ENCODE results near the gene NOL11. TPM values are rescaled to one million over a fixed set of nuclear protein-coding genes. Genes with fewer than 3 reads are reported as not detected.
A peak's percentile ranks its signal among the peaks of the same experiment; 100 is the strongest.

Gene NOL11
- total RNA-seq, 1 donor, result 29.0 TPM

GRCh38 chr17:67785122-67785477 is 67.4 kb downstream of the NOL11 start:
- Histone ChIP-seq H2AFZ (ENCODE audit: low read length) (no peak overlapping the region), H3K4me2 (ENCODE audit: insufficient read depth, low read length) (no peak overlapping the region), H3K4me1 (ENCODE audit: insufficient read depth, low read length) (no peaks in the 10 kb centered on the region), H3K27ac (ENCODE audit: low read depth, low read length) (no peak overlapping the region), H4K20me1 (ENCODE audit: insufficient read depth, low read length) (no peaks in the 10 kb centered on the region), H3K9me3 (ENCODE audit: low read depth, low read length) (no peaks in the 10 kb centered on the region), H3K27me3 (ENCODE audit: insufficient read depth, low read length) (no peaks in the 10 kb centered on the region), H3K79me2 (ENCODE audit: insufficient read depth, low read length) (no peaks in the 10 kb centered on the region), H3K4me3 (ENCODE audit: insufficient read depth, low read length) (no peak overlapping the region), H3K36me3 (ENCODE audit: insufficient read depth, low read length) (no peaks in the 10 kb centered on the region)
- TF ChIP-seq CTCF (IDR thresholded peaks at IDR 0.05; ENCODE audit: extremely low read depth, low read depth, low read length), result no peak
- no peak for DNase-seq (ENCODE audit: insufficient read length, low spot score, missing footprints)

- TF ChIP-seq CTCF (IDR thresholded peaks at IDR 0.05; ENCODE audit: extremely low read depth, low read depth, low read length), result no peak
- H3K27ac ChIP-seq (ENCODE audit: low read depth, low read length), result no peak overlapping the region
- no peaks in the 10 kb centered on the region for H3K4me1 ChIP-seq (ENCODE audit: insufficient read depth, low read length)
- H3K4me2 ChIP-seq (ENCODE audit: insufficient read depth, low read length), result no peak overlapping the region
- no peaks in the 10 kb centered on the region for H3K79me2 ChIP-seq (ENCODE audit: insufficient read depth, low read length)
- DNase-seq (ENCODE audit: insufficient read length, low spot score, missing footprints), result no peak
- H3K27me3 ChIP-seq (ENCODE audit: insufficient read depth, low read length), result no peaks in the 10 kb centered on the region
- H3K9me3 ChIP-seq (ENCODE audit: low read depth, low read length), result no peaks in the 10 kb centered on the region
- H4K20me1 ChIP-seq (ENCODE audit: insufficient read depth, low read length), result no peaks in the 10 kb centered on the region
- H3K36me3 ChIP-seq (ENCODE audit: insufficient read depth, low read length), result no peaks in the 10 kb centered on the region
- H3K4me3 ChIP-seq (ENCODE audit: insufficient read depth, low read length), result no peak overlapping the region
- H2AFZ ChIP-seq (ENCODE audit: low read length), result no peak overlapping the region
These were observed 67.8 kb downstream of the NOL11 start for GRCh38 chr17:67785504-67785903.

Small RNA genes lying within 50 kb of the gene (small RNA-seq; reads per million reads assigned to genes)
- gene SNORA38B, result 26.4 reads per million, percentile 95 among the genes with 10 or more reads in this experiment

Other genes starting within 250 kb of the NOL11 start
- gene BPTF, start 107.6 kb downstream of the NOL11 start, total RNA-seq, result 59.2 and 59.7 TPM in 2 replicates

All from osteoblast (primary cell).